Stimulated activated CD4-positive, alpha-beta T cell treated with anti-CD3 and anti-CD28 coated beads, Interleukin-1b, Interleukin-23, amount 100 ng/mL, for 48 hours (primary cell): ENCODE data around the gene DAPK1.

Source experiments
- DNase-seq: peaks from one replicate; pipeline ENCODE4 v3.0.0-alpha.2; 2020

The DAPK1 gene

DNA sequence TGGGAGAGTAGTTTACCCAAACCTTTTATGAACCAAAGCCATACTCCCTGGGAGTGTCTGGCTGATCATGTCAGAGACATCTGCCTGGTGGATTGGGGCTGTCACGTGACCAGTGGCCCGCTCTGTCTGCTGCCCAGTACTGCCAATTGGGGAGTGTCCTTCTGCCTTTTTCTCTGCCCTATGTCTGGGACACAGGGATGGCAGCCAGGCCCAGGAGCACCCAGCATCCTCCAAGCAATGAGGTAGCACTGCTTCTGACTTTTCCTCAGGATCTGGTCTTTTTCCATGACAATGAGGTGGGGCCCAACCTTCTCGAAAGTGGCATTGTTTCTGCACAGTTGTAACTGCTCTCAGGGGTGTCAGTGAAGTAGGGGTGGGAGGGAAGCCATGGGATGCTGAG, 21.8 kb downstream of the DAPK1 start:
- DNase-seq: no peak

DNA sequence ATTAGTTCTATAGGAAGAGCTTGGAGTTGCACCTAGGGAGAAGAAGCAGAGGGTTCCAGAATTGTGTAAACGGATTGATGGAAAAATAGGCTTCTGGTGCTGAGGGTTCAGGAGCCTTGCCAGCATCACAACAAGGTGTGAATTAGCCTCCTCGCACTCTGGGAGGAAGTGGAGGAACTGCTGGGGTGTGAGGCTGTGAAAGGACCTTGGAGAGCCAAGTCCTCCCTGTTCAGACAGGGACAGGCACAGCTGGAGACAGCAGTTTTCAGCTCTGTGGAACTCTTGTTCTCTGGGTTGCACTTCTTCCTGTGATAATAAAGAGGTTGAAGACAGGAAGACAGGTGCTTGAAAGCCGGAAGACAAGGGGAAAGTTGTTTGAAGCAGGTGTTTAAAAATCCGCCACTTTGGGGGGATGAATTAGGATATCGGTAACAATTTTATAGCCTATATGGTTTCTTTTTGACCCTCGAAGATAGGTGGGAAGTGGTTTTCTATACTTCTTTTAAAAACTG, 22.6 kb downstream of the DAPK1 start:
- no peak for DNase-seq

DNA sequence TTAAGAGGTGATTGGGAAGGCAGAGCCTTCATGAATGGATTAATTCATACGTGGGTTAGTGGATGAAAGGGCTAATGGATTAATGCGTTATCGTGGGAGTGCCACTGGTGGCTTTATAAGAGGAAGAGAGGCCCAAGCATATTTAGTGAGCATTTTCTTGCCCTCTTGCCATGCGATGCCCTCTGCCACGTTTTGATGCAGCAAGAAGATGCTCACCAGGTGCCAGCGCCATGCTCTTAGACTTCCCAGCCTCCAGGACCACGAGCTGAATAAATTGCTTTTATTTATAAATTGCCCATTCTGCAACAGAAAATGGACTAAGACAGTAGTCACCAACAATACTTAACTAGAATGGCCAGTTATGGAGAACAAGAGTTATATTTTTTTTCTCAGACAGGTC, 24.2 kb downstream of the DAPK1 start:
- DNase-seq: no peak

DNA sequence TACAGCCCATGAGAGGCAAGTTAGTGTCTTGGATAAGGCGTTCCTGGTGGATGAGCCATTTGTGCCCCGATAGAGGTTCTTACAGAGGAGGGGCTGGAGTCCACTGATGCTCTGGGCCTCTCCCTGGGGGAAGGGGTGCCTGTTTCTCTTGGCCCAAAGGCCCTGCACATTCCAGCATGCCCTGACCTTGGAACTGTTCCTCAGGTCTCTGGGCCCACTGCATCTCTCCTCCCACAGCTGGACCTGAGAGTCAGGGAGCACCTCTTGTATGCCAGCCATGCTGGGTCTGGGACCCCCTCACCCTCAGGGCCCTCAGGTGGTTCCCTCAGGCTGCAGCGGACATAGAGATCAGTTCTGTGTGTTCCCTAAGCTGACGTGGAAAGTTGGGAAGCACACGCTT, 26.4 kb downstream of the DAPK1 start:
- no peak for DNase-seq

DNA sequence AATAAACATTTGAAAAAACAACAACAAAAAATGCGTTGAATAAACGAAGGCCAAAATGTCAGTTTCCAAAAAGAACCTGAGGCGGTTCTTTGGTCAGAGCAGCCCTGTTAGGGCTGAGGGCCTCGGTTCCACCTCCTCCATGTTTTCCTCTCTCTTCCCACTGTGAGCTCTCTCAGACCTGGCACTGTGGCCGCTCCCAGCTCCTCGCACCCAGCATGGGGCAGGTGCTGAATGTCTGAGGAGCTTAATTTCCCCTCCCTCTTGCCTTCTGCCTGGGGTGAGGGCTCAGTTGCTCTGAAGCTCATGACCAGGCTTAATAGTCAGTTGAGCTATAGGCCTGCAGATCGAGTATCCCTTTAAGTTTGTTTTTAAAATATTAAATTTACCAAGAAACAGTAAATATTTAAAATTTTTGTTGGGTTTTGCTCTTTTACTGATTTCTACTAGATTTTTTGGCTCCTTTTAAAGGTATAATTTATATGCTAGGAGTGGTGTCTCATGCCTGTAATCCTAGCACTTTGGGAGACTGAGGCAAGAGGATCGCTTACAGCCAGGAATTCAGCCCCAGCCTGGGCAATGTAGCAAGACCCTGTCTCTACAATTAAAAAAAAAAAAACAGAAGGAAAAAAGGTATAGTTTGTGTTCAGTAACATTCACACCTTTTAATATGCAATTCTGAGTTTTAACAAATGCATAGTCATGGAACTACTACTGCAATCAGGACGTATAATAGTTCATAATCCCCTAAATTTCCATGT, 28.1 kb downstream of the DAPK1 start:
- DNase-seq: no peak

DNA sequence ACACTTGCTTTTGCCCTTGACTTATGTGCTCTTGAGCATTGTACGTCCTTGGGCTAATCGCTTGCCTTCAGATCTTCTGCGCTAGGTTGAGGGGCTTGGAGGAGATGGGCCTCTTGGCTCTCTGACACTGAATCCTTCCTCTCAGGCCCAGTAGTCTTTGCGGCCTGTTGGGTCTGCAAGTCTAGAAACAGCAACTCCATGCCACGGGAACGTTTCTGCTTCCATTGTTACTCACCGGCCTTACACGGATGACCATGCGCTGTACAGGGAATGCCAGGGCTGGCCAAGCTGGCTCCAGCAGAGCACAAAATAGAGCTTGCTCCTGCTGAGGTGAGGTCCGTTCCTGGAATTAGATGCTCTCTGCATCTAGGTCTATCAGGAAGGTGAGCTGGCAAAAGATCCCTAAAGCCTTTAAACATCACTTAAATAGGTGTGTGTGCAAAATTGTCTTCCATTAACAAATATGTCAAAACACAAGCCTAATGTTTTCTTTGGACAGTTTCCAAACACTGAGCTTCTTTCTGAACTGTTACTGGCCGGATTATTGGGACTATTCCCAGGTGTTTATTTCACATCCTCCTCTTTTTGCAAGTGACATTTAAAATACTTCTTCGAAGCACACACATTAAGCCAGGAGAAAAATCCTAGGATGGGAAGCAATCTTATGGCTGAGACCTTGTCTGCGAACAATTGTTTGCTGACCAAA, 29.7 kb downstream of the DAPK1 start:
- no peak for DNase-seq

DNA sequence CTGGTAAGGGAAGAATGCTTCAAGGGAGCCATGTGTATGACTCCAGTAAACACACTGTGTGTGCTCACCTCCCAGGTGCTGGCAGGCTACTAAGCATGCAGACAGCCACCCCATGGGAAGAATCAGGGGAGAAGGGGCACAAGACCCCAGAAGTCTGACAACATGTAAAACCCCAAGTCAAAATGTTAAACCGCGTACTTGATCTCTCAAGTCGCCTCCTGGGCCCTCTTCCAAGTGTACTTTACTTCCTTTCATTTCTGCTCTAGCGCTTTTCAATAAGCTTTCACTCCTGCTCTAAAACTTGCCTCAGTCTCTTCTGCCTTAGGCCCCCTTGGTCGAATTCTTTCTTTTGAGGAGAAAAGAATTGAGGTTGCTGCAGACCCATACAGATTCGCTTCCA, 31.3 kb downstream of the DAPK1 start:
- no peak for DNase-seq

DNA sequence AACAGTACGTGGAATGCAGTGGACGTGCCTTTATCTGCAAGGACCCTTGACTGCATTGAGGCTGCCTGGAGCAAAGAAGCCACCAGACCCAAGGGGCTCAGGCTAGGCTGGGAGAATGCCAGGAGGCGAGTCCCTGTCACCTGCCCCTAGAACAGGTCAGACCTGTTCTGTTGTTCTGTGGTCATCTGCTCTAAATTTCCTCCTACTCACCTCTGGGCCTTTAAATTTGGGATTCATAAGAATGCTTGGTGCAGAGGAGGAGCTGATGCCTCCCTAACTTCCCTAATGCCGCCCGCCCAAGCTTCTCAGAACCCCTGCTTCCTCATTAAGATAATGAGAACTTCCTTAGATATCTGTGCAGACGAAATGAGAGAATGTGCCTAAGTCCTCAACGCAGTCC, 32.0 kb downstream of the DAPK1 start:
- no peak for DNase-seq

DNA sequence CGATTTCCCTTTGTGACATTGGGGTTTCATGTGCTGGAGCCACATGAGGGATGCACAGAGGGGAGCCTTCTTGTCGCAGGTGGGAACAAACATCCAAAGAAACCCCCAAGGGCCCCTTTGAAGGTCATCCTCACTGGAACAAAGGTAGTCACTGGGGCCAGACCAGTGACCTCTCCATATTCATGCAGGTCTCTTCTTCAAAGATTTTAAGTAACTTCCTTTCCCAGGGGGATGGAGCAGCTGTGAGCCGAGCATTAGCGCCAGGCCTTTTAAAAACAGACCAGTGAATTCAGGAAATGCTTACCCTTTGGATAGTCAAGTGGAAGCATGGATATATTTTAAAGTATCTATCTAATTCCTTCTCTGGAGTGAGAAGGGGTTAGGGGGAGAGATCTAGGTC, 33.0 kb downstream of the DAPK1 start:
- DNase-seq: no peak

DNA sequence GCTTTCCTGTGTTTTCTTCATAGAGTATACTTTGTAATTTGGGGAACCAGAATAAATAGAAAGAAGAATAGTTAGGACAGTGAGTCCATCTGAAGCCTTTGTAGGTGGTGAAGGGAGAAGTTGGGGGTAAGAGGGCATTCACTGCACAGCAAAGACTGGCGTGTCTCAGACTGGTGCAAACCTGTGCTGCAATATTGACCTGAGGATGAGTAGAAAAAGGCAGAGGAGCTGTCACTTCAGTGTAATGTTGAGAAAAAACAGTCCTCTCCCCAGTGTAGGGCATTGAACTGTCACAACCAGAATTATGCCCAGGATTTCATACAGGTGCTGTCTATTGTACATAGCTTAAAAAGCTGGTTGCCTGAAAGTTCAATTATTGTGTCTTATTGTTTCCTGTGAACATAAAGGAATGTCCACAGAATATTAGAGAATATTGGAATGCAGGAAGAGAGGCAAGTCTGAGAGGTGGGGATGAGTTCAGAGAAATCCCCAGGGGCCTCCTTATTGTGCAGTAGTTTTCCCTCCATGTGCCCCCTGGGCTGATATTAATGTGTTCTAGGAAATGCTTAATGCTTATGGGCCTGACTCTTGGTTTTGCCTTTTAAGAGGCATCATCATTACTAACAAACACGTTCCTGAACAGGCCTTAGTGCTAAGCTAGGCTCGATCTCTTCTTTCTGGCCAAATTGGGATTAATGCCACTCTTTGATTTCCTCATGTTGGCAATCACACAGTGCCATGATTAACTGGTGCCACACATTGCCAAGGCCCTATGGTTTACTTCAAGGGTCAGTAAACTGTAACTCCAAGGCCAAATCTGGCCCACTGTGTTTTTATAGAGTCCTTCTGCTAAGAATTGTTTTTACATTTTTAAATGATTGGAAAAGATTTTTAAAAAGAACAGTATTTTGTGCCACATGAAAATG, 34.0 kb downstream of the DAPK1 start:
- no peak for DNase-seq

DNA sequence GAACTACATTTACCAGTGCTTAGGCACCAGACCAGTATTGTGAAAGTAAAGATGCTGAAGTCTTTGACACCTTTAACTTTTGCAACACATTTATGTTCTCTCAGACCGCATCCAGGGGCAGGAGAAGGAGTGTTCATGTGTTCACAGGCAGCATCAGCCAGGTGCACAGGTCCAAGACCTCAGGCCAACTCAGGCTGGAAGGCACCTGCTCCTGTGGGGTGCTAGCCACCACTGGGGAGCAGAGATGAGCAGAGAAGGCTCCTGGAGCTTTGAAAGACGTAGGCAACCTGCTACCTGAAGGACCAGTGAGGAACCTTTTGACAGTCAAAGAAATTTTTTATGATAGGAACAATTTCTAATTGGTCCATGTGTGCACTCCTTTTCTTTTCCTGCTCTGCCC, 35.6 kb downstream of the DAPK1 start:
- no peak for DNase-seq

DNA sequence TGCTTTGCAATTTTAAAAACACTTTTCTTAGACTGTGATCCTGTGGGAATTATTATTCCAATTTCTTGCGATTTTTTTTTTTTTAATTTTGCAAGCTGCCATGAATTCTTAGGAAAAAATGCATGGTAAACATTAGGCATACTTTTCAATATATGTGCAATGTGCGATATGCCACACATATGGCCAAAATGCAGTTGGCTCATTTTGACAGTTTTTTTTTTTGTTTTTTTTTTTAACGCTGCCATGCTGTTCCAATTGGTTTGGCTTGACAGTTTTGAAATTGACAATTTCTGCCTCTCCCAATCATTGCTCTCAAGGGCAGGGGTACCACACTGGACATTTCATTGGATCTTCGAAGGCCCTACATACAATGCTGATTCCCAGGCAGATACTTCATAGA, 36.4 kb downstream of the DAPK1 start:
- DNase-seq: no peak

DNA sequence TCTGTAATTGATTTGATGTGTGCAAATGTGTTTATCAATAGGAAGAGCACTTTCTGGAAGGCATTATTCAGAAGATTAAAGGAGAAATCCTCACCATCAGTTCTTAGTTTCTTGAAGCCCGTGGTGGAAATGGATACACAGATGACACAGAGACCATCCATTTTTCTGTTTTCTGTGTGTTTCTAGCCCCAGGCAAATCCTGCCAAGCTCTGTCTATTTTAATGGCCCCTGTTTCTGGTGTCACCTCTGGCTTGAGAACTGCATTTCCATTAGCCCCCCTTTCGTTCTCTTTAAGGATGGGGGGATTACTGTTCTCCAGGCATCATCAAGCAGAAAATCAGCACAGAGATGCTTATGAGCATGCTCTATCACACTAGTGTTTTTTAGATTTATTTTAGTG, 37.3 kb downstream of the DAPK1 start:
- DNase-seq: no peak

DNA sequence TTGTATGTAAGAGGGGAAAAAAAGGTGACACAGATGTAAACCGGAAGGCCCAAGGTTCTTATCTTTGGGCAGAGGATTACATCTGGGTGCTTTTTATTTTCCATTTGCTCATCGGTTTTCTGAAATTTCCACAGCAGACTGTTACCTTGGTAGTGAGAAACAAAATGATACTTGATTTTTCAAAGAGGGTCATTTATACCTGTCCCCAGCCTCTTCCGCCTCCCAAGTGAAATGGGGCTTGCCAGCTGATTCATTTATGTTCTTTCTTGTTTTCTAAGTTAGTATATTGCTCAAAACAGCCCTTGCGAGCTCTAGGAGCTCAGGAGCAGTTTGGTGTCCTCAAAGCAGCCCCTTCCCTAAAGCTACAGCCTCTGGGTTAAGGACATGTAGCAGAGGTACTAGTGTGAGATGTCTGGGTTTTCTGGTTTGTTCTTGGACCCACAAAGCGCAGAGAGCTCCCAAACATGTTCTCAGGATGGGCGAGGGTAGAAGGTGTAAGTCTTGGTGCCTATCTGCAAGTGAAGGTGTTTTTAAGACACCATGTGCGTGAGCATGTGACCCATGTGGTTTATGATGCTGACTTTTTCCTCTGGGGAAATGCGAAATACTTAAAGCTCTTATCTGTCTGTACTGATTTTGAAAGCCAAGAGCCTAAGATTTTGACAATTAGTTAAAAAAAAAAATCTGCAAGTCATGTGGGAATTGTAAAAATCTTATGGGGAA, 38.3 kb downstream of the DAPK1 start:
- peak; percentile 55 for DNase-seq

DNA sequence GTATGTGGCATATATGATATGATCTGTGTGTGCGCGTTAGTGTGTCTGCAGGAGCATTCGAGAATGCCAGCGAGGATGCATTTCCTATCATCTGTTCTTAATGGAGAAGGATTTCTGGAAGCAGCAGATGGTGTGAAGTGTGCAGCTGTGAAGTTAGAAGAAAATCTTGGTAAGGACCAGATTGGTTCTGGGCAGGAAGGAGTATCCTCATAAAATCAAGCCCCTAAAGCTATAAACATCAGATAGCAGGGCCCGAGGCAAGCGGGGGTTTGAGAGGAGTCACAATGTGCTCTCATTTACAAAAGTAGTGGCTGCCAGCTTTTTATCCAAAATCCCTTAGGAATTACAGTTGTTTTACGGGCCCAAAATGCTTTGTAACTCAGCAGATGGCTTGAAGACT, 40.0 kb downstream of the DAPK1 start:
- no peak for DNase-seq

DNA sequence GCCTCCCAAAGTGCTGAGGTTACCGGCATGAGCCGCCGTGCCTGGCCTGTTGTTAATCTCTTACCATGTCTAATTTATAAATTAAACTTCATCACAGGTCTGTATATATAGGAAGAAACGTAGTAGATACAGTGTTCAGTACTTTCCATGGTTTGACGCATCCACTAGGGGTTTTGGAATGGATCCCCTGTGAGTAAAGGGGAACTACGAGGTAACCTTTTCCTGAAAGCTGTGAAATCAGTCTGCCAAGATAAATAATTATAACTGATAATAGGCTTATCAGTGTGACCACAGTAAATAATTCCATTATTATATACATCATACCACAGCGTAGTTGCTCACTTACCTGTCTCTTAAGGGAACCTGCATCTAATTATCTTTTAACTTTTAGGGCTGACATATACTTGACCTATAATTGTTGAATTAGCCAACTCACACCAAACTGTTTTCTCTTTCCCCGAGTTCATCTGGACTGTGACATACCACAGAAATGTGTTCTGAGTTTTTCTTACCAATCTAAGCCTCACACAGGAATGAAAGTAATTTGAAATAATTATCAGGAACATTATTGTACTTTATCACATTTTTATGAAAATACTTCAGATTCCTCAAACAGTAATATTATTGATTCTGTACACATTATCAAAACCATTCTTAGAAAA, 42.9 kb downstream of the DAPK1 start:
- no peak for DNase-seq

DNA sequence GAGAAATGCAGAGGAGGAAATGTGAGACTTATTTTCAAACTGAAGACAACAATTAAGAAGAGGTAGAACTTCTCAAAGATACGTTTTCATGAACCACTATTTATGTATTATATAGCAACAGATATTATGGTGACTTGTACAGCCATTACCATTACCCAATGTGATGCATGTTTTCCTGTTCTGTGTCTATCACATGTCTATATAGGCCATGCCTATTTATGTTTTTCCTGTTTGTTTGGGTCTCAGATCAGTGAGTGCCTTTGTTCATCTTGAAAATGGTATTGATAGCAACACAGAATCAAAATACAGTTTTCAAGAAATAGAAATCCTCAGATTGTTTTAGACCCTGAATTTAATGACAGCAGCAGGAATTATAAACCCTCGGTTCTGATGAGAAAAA, 44.0 kb downstream of the DAPK1 start:
- DNase-seq: no peak

DNA sequence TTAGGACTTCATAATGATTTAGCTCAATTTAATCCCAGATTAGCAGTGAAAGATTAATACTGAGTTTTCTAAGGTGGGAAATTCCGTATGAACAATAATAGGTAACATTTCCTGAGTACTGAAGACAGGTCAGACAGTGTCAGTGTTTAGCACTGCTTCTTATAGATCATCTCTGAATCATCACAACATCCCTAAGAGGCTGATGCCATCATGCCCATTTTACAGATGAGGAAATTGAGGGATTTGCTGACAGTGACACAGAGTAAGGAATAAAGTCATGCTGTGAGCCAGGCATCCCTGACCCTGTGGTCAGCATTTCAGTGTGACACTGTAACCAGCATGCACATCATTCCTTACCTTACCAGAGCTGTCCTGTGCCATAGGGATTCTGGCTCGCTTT, 44.5 kb downstream of the DAPK1 start:
- no peak for DNase-seq

DNA sequence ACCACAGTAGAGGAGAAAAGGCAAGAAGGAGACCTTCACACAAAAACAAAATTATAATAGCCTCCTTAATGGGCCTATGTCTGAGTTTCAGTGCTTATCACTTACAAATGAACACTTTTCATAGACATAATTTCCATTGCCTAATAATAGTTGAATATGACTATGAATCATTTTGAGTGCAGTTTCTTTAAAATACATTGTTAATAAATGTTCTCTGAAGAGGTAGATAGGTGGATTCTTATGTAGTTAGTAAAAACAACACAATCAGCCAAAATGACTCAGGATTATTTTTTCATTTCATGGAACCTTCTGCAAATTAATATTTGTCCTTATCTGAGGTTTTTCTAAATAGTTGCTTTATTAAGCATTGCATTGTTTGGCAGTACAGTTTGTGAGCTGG, 45.6 kb downstream of the DAPK1 start:
- no peak for DNase-seq

DNA sequence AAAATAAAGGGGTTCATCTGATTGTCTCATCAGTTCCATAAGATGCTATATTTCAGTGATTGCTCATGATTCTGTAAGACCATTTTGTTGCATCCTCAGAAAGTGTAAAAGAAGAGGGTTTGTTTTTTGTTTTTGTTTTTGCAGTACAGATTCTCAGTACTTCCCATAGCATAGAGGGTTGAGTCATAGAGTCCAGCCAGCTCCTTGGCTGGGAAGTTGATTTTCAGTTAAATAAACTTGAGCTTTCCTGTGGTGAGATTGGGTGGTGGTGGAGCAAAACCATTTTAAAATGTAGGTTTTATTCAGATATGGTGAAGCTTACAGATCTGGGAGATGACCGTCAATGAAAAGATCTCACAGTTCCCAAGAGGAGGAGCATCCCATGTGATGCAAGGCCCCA, 48.2 kb downstream of the DAPK1 start:
- no peak for DNase-seq

DNA sequence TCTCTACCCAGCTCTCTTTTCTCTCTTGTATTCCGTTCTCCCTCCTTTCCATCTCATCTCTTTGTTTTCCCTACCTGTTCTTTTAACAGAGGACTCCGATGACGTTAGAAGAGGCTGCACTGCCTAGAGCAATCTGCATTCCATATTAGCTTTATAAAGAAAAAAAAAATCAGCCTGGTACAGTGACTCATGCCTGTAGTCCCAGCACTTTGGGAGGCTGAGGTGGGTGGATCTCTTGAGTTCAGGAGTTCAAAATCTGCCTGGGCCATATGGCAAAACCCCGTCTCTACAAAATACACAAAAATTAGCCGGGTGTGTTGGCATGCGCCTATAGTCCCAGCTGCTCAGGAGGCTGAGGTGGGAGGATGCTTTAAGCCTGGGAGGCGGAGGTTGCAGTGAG, 49.0 kb downstream of the DAPK1 start:
- DNase-seq: no peak

DNA sequence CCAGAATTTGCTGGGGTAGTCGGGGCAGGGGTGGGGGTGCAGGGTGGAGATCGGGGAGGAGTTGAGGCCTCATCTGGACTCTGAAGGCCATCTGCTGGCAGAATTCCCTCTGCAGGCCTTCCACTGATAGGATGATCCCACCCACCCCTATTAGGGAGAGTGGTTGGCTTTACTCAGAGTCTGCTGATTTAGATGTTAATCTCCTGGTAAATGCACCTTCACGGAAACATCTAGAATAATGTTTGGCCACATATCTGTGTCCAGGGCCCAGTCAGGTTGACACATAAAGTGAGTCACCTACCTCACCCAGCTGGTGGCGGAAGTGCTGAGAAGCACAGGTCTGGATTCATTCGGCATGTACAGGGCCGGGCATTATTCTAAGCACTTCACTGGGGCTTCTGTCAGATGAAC, 50.0 kb downstream of the DAPK1 start:
- no peak for DNase-seq
